ENCODE results near the gene MISP3.

- no peak for TF ChIP-seq HDGF (IDR thresholded peaks at IDR 0.05; ENCODE audit: borderline replicate concordance)
- no peak for TF ChIP-seq CTBP1 (IDR thresholded peaks at IDR 0.05; ENCODE audit: borderline replicate concordance)
These were observed 10.0 kb downstream of the MISP3 start for GRCh38 chr19:14082675-14082960.
